Camera-type eye (tissue), 1 donor: ENCODE results near the gene BOLA2. TPM values are rescaled to one million over a fixed set of nuclear protein-coding genes. Genes with fewer than 3 reads are reported as not detected.

ENCODE experiments used
- total RNA-seq: library from RNA; depleted of rRNA; stranded (reverse); fragments of >200 nt; gene quantifications from one replicate; pipeline ENCODE4 v1.2.3, GENCODE V29; 2014

The BOLA2 gene
- 15.1 TPM for total RNA-seq

GRCh38 chr16:29454269-29454668 lies at the start of gene BOLA2, which contains the start of gene SLX1B:
Gene BOLA2, minus strand, starts transcription at chr16:29454351. Its CDS starts 98 bp downstream, at chr16:29454253.
Gene SLX1B, plus strand, starts transcription at chr16:29454533.

GRCh38 chr16:29459706-29460646 lies 5.8 kb upstream of the BOLA2 start, which contains the start of gene SULT1A4:
Gene SULT1A4, plus strand, starts transcription at chr16:29459913. Its CDS starts 1,473 bp downstream, at chr16:29461386.

Other genes with a start within 250 kb of the BOLA2 start
- gene NPIPB11, start 47.6 kb downstream of the BOLA2 start, total RNA-seq = 0.93 TPM
- gene SLX1B, start 182 bp upstream of the BOLA2 start, total RNA-seq = 13.1 TPM
- 6.9 TPM for gene SULT1A4, start 5.6 kb upstream of the BOLA2 start, total RNA-seq
- 28.1 TPM for gene NPIPB12, start 52.1 kb upstream of the BOLA2 start, total RNA-seq
- gene SPN, start 208.9 kb upstream of the BOLA2 start, total RNA-seq = 1.3 TPM
- gene QPRT, start 224.8 kb upstream of the BOLA2 start, total RNA-seq = 21.7 TPM